ENCODE measurements around the gene PVRIG.
A peak's percentile ranks its signal among the peaks of the same experiment; 100 is the strongest.
"Not testable (repeated sequence)": the region's sequence is repeated elsewhere in the genome, so short reads cannot be mapped to it uniquely, and the experiment has no call there.

The PVRIG gene

DNA sequence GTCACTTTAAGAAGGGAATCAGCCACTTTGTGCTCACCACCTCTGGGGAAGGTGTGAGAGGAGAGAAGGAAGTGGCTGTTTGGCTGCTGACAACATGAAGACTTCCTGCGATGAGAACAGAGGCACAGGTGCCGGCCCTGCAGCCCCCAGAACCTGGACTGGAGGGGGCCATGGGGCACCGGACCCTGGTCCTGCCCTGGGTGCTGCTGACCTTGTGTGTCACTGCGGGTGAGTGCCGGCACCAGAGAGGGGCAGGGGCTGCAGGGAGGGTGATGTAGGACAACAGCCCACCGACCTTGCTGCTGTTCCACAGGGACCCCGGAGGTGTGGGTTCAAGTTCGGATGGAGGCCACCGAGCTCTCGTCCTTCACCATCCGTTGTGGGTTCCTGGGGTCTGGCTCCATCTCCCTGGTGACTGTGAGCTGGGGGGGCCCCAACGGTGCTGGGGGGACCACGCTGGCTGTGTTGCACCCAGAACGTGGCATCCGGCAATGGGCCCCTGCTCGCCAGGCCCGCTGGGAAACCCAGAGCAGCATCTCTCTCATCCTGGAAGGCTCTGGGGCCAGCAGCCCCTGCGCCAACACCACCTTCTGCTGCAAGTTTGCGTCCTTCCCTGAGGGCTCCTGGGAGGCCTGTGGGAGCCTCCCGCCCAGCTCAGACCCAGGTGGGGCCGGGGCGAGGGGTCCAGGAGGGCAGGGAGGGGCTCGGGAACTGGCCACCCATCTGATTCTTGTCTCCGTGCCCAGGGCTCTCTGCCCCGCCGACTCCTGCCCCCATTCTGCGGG, at the start of gene PVRIG:
Gene PVRIG, plus strand, starts transcription at position 149 of the 785 bp plus-strand sequence. Its CDS starts 22 bp downstream, at position 171.
- not testable (repeated sequence) for DNase-seq (ENCODE audit: low read depth, low spot score)

DNA sequence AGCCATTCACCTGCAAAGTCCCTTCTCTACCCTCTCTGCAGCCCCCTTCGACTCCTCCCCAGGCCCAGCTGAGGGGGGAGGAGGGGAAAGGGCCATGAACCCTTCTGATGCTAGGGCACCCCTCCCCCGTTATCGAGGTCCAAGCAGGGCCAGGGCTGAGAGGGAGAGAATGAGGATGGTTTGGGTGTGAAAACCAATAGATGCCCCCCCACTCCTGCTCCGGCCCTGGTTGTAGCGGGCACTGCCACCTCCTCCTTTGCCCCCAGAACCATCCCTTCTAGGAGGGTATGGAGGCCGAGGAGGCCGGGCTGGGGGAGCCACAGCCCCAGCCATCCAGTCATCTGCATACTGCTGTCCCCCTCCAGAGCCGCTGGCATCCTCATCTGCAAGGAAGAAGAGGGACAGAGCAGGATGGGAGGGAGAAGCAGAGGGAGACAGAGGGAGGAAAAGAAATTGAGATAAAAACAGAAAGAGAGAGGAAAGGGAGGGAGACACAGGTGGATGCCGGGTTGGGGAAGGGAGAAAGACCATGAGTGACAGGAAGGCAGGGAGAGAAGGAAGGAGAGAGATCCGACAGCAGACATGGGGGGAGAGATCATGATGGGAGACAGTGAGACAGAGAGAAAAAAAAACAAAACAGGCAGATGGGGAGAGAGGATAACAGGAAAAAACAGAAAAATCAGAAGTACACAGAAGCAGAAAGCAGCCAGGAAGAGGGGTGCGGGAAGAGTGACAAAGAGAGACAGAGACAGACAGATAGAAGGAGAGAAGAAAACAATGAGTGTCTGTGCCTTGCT, 49.5 kb upstream of the PVRIG start:
- DNase-seq (ENCODE audit: low read depth, low spot score), result no peak
- H3K27ac ChIP-seq, result no peak overlapping the region

More for the DNA sequence above, at the start of gene PVRIG:
- not testable (repeated sequence) for H3K27ac ChIP-seq

DNA sequence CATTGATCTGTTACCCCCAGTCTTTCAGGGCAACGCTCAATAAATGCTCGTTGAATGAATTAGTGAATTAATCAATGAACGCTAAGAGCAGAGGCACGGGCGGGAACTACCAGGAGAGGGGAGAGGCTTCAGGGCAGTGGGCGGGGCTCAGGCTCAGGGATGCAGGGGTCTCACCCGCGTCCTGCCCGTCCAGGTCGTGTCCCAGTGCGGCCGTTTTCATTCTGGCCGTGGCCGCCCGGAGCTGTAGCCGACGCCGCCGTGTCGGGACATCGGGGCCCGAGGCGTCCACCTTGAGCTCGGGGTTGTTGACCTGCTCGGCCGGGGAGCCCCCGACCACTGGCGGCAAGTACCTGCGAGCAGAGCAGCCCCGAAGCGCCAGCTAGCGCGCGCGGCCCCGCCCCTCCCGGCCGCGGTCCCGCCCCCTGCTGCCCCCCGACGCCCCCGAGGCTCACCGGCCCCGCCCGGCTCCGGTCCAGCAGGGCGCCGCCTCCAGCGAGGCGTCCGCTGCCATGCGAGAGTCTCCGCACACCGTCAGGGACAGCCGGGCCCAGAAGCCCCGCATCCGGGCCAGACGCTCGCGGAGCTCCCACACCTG, 48.6 kb upstream of the PVRIG start:
- H3K27ac ChIP-seq, result no peak overlapping the region
- no peak for DNase-seq (ENCODE audit: low read depth, low spot score)

DNA sequence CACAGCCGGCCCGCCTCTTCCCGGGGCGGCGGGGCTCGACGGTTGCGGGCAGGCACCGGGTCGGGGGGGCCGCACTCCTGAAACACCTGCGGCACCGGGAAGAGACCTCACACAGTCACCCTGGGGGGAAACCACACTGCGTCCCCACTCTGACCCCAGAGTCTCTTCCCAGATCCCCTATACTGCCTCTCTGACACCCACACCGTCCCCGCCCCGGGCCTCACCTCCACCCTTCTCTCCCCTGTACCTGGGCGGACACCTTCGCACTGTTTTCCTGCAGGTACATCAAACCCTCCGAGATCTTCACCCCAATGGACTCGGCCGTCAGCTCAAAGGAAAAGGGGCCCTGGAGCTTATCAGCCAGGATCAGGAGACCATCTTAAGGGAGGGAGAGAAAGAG, 47.9 kb upstream of the PVRIG start:
- H3K27ac ChIP-seq, result no peak overlapping the region
- no peak for DNase-seq (ENCODE audit: low read depth, low spot score)

DNA sequence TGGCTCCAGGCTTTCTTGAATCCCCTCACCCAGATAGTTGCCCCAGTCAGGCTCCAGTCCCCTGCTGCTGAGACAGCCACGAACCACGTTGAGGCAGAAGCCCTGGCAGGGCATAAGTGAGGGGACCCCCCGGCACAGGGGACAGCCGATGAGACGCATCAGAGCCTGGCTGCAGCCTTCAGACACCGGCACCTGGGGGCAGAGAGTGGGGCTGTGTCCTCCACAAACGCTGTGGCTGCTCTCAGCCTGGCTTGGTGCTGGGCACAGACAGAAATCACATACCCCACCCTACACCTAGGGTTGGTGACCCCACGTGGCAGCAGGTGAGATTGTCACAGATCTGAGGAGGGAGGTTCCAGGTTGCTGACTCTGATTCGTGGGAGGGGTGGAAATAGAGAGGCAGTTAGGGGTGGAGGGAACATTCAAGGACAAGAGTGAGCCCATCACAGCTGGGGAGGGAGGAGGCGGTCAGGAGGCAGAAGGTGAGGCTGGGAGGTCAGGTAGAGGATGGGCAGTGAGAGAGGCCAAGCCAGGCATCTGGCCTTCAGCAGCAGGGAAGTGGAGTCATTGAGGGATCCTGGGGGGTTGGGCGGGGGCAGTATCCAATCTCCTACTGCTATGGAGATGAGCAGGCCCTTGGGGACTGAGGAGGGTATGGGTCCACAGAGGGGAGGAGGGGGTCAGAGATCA, 45.8 kb upstream of the PVRIG start:
- H3K27ac ChIP-seq, result no peak overlapping the region
- DNase-seq (ENCODE audit: low read depth, low spot score), result no peak

DNA sequence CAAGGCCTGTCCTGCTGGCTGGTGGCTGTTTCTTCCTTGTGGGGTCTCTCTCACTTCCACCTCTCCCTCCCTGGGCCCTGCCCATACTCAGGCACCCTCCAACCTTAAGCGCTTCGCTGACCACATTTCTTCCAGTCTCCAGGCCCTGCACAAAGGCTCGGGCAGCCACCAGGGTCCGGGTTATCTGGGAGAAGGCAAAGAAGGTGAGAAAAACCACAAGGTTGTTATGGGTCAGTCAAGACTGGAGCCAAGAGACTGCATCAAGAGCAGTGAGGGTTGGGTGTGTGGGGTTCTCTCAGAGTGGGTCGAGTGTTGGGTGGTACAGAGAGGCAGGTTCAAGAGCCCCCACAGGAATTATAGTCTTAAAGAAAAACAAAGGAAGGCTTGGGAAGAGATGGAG, 45.2 kb upstream of the PVRIG start:
- DNase-seq (ENCODE audit: low read depth, low spot score), result no peak
- no peak overlapping the region for H3K27ac ChIP-seq

DNA sequence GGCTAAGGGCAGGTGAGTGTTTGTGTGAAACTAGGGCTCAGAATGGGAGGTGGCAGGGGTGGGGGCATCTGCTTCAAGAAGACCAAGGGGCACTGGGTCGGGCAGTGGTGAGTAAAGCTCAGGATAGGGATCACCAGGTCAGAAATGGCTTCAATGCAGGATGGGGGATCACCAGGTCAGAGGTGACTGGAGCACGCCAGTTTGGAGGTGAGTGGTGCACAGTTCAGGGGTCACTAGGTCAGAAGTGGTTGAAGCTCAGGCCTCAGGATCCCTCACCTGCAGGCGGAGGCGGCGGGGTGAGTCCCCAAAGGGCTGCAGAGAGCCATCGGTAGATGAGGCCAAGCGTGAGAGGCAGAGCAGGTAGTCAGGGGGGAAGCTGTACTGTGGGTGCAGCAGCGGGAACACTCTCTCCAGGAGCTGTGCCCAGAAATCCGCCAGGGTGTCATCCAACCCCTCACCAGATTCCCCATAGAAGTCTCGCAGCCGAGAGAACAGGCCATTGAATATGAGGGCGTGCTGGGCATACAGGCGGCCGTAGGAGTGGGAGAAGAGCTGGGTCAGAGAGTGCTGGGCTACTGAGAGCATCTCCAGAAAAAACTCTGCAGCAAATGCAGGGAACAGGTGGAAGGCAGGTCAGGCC, 44.3 kb upstream of the PVRIG start:
- no peak for DNase-seq (ENCODE audit: low read depth, low spot score)
- H3K27ac ChIP-seq, result no peak overlapping the region

DNA sequence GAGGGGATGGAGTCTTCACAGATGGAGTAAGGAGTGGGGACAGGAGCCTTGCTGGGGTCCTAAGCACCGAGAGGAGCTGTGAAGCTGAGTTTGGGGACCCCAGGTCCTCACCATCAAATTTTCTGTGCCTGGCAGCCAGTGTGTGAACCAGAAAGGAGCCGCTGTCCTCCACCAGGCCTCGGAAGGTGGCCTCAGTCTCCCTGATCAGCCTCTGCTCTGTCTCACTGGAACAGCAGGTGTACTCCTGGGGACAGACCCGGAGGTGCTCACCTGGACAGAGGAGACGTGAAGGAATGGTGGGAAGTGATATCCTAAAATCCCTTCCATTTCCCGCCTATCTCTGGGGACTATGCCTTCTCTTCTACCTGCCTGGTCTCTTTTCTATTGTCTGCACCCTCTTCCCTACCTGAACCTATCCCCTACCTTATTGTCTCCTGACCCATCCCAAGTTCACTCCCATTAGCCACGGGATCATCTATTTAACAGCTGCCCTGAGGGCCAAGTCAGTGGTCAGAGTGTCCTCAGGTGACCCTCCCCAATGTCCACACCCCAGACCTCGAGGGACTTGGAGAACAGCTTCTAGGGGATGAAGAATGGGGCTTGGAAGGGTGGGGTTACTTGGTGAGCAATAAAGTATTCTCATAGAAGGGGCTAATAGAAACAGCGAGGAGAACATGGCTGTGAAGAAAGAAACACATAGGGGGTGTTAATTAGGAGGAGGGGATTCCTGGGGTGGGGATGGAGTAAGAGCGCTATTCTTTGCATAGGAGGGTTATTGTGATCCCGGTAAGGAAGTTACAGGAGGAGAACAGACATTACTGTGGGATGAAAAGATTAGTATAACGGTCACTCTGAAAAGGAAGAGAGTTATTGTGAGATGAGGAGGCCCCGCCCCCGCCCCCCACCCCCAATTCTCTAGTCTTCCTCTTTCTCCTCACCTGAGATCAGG, 43.4 kb upstream of the PVRIG start:
- DNase-seq (ENCODE audit: low read depth, low spot score), result no peak
- no peak overlapping the region for H3K27ac ChIP-seq

DNA sequence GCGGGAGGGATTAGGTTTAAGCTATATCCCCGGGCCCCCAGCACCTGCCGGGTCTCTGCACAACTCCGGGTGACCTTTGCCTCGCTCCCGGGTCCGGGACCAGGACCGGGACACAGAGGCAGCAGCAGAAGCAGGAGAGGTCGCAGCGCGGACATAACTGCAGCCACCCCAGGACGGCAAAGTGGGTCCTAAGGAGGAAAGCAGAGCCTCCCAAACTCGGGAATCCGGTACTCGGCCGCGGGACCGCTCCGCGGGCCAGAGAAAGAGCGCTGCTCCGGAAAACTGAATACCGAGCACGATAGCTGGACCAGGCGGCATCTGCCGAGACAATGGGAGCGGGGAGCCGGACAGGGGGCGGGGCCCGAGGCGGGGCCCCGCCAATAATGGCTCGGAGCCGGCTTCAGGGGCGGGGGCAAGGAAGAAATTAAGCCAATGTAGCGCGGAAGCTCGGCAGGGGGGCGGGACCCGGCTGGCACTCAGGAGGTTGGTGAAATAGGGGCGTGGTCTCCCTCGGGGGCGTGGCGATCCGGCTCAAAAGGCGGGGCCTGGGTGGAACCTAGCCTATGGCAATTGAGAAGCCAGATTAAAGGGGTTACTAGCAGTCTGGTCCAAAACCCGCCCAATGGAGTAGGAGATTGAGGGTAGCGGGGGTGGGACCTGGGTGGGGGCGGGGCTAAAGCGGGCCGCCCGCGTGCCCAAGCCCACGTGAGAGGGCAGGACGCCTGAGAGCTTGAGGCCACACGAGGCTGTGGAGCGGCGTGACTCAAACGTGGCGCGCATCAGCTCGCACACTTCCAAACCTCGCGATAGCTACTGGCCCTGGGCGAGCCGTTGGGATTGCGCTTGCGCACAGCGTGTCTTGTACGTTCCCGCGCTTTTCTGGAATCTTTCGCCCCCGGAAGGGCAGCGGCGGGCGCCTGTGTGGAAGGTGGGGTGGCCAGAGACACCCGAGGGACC, 42.4 kb upstream of the PVRIG start, which contains the start of the genes GPC2 and STAG3:
Gene GPC2, minus strand, starts transcription at position 337 of the 957 bp plus-strand sequence. Its CDS starts 182 bp downstream, at position 155.
Gene STAG3, plus strand, starts transcription at position 874 of the 957 bp plus-strand sequence. CDS start 2,639 bp downstream, outside the sequence.
- peak; percentile 68 for DNase-seq (ENCODE audit: low read depth, low spot score)
- H3K27ac ChIP-seq, result no peak within 1 kb of the TSS

DNA sequence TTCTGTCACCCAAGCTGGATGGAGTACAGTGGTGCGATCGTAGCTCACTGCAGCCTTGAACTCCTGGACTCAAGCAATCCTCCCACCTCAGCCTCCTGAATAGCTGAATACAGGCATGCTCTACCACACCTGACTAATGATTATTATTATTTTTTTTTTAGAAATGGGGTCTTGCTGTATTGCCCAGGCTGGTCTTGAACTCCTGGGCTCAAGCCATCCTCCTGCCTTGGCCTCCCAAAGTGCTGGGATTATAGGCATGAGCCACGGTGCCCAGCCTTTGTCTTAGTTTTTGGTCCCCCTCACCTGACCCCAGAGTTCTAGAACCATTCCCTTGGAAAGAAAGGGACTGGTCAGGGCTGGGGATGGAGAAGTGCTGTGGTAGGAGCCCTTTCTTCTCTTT, 39.7 kb upstream of the PVRIG start:
- not testable (repeated sequence) for DNase-seq (ENCODE audit: low read depth, low spot score); H3K27ac ChIP-seq

DNA sequence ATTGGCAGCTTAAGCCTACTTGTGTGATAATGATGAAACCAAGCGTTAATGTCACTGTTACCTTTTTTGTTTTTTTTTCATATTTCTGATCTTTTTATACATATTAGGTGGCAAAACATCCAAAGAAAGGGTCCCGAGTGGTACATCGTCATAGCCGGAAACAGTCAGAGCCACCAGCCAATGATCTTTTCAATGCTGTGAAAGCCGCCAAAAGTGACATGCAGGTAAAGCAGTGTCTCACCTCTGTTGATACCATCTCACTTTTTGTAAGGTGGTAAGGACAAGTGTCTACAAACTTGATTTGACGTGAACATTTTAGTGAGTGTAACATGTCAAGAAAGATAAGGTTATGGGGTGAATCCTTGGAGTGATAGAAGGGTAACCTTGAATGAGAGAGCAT, 37.1 kb upstream of the PVRIG start:
- not testable (repeated sequence) for DNase-seq (ENCODE audit: low read depth, low spot score); H3K27ac ChIP-seq

DNA sequence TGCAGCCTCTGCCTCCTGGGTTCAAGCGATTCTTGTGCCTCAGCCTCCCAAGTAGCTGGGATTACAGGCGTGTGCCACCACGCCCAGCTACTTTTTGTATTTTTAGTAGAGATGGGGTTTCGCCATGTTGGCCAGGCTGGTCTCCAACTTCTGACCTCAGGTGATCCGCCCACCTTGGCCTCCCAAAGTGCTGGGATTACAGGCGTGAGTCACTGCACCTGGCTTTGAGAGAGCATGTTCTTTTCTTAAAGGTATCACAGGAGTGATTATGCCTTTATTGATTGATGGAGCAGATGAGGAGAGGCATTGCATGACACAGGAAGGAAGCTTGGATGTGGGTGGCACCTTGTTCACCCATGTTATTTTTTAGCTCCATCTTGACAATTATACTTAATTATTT, 36.7 kb upstream of the PVRIG start:
- not testable (repeated sequence) for DNase-seq (ENCODE audit: low read depth, low spot score)

DNA sequence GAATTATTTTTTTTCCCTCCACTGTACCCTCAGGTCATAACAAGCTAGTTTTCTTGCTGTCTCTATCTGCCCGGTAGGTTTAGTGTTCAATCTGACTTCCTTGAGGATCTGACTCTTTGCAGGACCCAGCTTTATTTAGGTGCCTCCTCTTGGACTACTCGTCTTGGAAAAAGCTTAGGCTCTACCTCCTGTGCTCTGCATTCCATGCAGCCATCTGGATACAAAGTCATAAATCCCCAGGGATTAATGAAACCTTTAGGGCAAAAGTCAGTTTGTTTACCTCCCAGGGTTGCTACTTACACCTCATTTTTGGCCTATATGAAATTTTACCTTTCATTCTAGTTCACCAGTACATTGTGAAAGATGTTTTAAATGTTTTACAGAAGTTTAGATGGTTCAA, 34.0 kb upstream of the PVRIG start:
- no peak overlapping the region for H3K27ac ChIP-seq
- DNase-seq (ENCODE audit: low read depth, low spot score), result no peak

More for the DNA sequence above, 36.7 kb upstream of the PVRIG start:
- not testable (repeated sequence) for H3K27ac ChIP-seq

DNA sequence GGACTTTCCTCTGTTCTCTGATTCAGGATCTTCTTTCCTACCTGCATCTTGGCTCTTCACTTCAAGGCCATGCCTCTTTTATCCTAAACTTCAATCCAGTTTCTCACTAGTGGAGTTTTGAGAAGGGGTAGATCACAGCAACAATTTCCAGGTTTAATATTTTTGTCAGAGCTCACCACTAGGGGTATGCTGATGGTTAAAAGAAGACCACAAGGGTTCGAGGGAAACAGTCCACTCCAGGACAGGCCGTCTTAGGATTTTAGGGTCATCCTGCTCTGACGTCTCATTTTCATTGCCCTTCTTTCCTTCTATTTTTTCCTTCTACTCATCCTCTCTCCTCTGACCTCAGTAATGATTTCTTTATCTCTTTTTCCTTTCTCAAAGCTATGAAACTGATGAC, 30.7 kb upstream of the PVRIG start:
- H3K27ac ChIP-seq, result no peak overlapping the region
- no peak for DNase-seq (ENCODE audit: low read depth, low spot score)

DNA sequence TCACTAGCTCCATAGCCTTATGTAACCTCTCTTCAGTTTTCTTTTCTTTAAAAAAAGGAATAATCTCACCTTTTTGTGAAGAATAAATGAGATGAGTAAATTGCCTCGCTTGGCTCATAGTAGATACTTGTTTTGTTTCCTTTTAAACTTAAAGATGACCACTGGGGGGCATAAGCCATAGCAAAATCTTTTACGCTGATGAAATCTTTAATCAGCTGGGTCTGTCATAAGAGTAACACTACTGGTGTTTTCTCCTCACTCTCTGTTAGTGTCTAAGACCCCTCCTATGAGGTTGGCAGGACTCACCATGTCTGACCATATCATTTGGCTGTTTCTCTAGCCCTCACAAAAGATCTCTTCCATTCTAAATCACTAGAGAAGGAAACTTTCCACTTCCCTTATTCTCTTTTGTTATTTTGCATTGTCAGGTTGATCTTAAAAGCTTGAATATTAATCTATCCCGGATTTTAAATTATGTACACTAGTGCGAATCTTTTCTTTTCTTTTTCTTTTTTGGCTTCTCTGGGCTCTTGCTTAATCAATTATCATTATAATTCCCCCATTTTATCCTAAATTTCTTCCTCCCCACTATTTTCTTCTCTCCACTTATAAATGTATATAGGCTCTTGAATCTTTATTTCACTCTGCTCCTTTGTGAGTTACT, 29.6 kb upstream of the PVRIG start:
- no peak for DNase-seq (ENCODE audit: low read depth, low spot score)
- no peak overlapping the region for H3K27ac ChIP-seq

DNA sequence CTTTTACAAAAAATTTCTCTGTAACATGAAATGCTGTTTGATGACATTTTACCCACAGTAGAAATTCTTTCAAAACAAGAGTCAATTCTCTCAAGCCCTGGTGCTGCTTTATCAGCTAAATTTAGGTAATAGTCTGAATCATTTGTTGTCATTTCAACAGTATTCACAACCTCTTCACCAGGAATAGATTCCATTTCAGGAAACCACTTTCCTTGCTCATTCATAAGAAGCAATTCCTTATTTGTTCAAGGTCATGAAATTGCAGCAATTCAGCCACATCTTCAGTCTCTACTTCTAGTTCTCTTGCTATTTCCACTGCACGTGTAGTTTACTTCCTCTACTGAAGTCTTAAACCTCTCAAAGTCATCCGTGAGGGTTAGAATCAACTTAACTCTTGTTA, 28.0 kb upstream of the PVRIG start:
- DNase-seq (ENCODE audit: low read depth, low spot score), result no peak
- no peak overlapping the region for H3K27ac ChIP-seq

DNA sequence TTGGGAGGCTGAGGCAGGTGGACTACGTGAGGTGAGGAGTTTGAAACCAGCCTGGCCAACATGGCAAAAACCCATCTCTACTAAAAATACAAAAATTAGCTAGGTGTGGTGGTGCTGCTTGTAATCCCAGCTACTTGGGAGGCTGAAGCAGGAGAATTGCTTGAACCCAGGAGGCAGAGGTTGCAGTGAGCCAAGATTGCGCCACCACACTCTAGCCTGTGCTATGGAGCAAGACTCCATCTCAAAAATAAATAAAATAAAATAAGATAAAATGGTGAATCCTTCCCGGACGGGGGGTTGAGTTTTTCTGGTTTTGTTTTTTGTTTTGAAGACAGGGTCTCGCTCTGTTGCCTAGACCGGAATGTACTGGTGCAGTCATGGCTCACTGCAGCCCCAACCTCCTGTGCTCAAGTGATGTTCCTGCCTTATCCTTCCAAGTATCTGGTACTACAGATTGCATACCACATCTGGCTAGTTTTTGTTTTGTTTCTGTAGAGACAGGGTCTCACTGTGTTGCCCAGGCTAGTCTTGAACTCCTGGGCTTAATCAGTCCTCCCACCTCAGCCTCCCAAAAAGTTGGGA, 27.4 kb upstream of the PVRIG start:
- H3K27ac ChIP-seq; DNase-seq (ENCODE audit: low read depth, low spot score): not testable (repeated sequence)
